KMS-11 (cell line): ENCODE results near the gene DAZAP1.

Experiments
- H2AFZ ChIP-seq: fragments of 200-600 bp; sonication (generic); 2 replicates; pipeline ENCODE4 v1.6.1; 2016; ENCODE audit warnings: antibody characterized with exemption, mixed run types, low read depth
- H3K27ac ChIP-seq: fragments of 200-600 bp; sonication (generic); 2 replicates; pipeline ENCODE4 v1.6.1; 2016; ENCODE audit warnings: mild to moderate bottlenecking, mixed run types
- H3K27me3 ChIP-seq: fragments of 200-600 bp; sonication (generic); 2 replicates; pipeline ENCODE4 v1.6.1; 2017; ENCODE audit warnings: mild to moderate bottlenecking, low read depth, mixed run types, moderate library complexity; ENCODE audit not compliant: insufficient read depth
- H3K36me3 ChIP-seq: fragments of 200-600 bp; sonication (generic); 2 replicates; pipeline ENCODE4 v1.6.1; 2017; ENCODE audit warnings: mild to moderate bottlenecking, mixed run types; ENCODE audit not compliant: insufficient read depth
- H3K4me1 ChIP-seq: fragments of 200-600 bp; sonication (generic); 2 replicates; pipeline ENCODE4 v1.6.1; 2016; ENCODE audit warnings: mild to moderate bottlenecking, low read depth, mixed run types; ENCODE audit not compliant: poor library complexity, severe bottlenecking
- H3K4me2 ChIP-seq: fragments of 200-600 bp; sonication (generic); 2 replicates; pipeline ENCODE4 v1.7.0; 2016; ENCODE audit warnings: mild to moderate bottlenecking, mixed run types
- H3K4me3 ChIP-seq: fragments of 200-600 bp; sonication (generic); IDR thresholded peaks from 2 replicates; pipeline ENCODE4 v1.6.1; 2017; ENCODE audit warnings: low read depth, low read length, mixed read lengths; ENCODE audit not compliant: insufficient read depth
- H3K79me2 ChIP-seq: fragments of 200-600 bp; sonication (generic); 2 replicates; pipeline ENCODE4 v1.6.1; 2016; ENCODE audit warnings: low read depth, mixed run types; ENCODE audit not compliant: insufficient read depth
- H3K9ac ChIP-seq: fragments of 200-600 bp; sonication (generic); 2 replicates; pipeline ENCODE4 v1.6.1; 2016; ENCODE audit warnings: mild to moderate bottlenecking, mixed run types
- H4K20me1 ChIP-seq: fragments of 200-600 bp; sonication (generic); 2 replicates; pipeline ENCODE4 v1.6.1; 2016; ENCODE audit warnings: mild to moderate bottlenecking, mixed run types; ENCODE audit not compliant: insufficient read depth
- TF ChIP-seq, protein P1 (sequence below): fragments of 200-600 bp; sonication (generic); conservative IDR thresholded peaks from 2 replicates; pipeline ENCODE4 v1.6.1; 2017; ENCODE audit warnings: low read depth, mild to moderate bottlenecking, antibody characterized with exemption, low read length, moderate library complexity, mixed read lengths

Gene DAZAP1

GRCh38 chr19:1396019-1396767 lies 11.2 kb upstream of the DAZAP1 start:
- Histone ChIP-seq H3K4me1 (peaks cover 10% of the 10 kb centered on the region), H3K36me3 (no peaks in the 10 kb centered on the region), H4K20me1 (no peaks in the 10 kb centered on the region), H3K9ac (no peak overlapping the region), H3K79me2 (no peaks in the 10 kb centered on the region), H3K27me3 (no peaks in the 10 kb centered on the region), H3K27ac (no peak overlapping the region), H3K4me3 (no peak overlapping the region), H3K4me2 (no peak overlapping the region), H2AFZ (no peak overlapping the region)
- TF ChIP-seq, protein P1, sequence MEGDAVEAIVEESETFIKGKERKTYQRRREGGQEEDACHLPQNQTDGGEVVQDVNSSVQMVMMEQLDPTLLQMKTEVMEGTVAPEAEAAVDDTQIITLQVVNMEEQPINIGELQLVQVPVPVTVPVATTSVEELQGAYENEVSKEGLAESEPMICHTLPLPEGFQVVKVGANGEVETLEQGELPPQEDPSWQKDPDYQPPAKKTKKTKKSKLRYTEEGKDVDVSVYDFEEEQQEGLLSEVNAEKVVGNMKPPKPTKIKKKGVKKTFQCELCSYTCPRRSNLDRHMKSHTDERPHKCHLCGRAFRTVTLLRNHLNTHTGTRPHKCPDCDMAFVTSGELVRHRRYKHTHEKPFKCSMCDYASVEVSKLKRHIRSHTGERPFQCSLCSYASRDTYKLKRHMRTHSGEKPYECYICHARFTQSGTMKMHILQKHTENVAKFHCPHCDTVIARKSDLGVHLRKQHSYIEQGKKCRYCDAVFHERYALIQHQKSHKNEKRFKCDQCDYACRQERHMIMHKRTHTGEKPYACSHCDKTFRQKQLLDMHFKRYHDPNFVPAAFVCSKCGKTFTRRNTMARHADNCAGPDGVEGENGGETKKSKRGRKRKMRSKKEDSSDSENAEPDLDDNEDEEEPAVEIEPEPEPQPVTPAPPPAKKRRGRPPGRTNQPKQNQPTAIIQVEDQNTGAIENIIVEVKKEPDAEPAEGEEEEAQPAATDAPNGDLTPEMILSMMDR = no peak

- Histone ChIP-seq H3K4me3 (no peak overlapping the region), H4K20me1 (no peaks in the 10 kb centered on the region), H3K36me3 (no peaks in the 10 kb centered on the region), H3K4me2 (no peak overlapping the region), H3K79me2 (no peaks in the 10 kb centered on the region), H3K4me1 (peaks cover 13% of the 10 kb centered on the region), H3K27me3 (no peaks in the 10 kb centered on the region), H3K27ac (no peak overlapping the region), H3K9ac (no peak overlapping the region), H2AFZ (no peak overlapping the region)
- TF ChIP-seq, protein P1 = no peak
These were observed 10.4 kb upstream of the DAZAP1 start for GRCh38 chr19:1396768-1397679.

DNA sequence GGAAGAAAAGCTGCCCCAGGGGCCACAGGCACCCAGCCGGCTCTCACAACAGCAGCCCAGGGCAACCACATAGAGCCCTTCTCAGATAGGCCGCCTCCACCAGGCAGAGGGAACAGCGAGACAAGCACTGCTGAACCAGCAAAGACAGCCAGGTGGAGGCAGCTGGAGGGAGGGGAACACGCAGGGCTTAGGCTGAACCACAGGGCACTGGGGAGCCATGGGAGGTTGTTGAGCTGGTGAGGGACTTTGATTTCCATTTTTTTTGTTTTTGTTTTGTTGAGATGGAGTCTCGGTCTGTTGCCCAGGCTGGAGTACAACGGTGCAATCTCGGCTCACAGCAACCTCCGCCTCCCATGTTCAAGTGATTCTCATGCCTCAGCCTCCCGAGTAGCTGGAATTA lies 9.5 kb upstream of the DAZAP1 start:
- no peaks in the 10 kb centered on the region for H4K20me1 ChIP-seq
- H3K4me3 ChIP-seq = no peak overlapping the region
- H3K9ac ChIP-seq = no peak overlapping the region
- no peak overlapping the region for H3K27ac ChIP-seq
- no peaks in the 10 kb centered on the region for H3K27me3 ChIP-seq
- no peak overlapping the region for H3K4me2 ChIP-seq
- TF ChIP-seq, protein P1 = no peak
- H2AFZ ChIP-seq = no peak overlapping the region
- H3K36me3 ChIP-seq = no peaks in the 10 kb centered on the region
- no peaks in the 10 kb centered on the region for H3K79me2 ChIP-seq
- H3K4me1 ChIP-seq = peaks cover 13% of the 10 kb centered on the region

DNA sequence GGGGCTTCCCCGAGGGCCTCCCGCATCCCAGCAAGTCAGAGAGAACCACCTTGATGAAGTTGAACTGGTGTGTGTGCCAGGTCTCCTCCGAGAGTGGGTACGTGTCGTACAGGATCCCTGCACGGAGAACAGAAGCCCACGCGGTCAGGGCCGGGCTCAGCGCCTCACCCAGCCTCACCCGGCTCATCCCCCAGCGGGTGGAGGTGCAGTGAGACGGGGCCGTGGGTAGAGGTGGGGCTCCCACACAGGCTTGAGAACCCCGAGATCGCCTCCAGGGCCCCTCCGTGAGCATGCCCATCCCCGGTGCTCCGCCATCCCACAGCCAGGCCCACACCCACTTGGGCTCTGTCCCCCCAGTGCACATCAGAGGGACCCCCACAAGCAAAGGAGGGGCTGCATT lies 8.3 kb upstream of the DAZAP1 start:
- no peaks in the 10 kb centered on the region for H4K20me1 ChIP-seq
- no peak overlapping the region for H2AFZ ChIP-seq
- H3K9ac ChIP-seq = no peak overlapping the region
- no peak overlapping the region for H3K4me3 ChIP-seq
- H3K4me1 ChIP-seq = peaks cover 13% of the 10 kb centered on the region
- H3K36me3 ChIP-seq = no peaks in the 10 kb centered on the region
- H3K27me3 ChIP-seq = no peaks in the 10 kb centered on the region
- H3K79me2 ChIP-seq = no peaks in the 10 kb centered on the region
- H3K27ac ChIP-seq = no peak overlapping the region
- no peak overlapping the region for H3K4me2 ChIP-seq
- TF ChIP-seq, protein P1 = no peak
